ENCODE measurements around the gene HCFC1. TPM values are rescaled to one million over a fixed set of nuclear protein-coding genes. Genes with fewer than 3 reads are reported as not detected.

The HCFC1 gene
- total RNA-seq, 1 donor from 2014 or later: 25.4 TPM

GRCh38 chrX:153932220-153932915 is 39.2 kb downstream of the HCFC1 start:
- ATAC-seq (no peak), DNase-seq (ENCODE audit: missing footprints) (no peak)
- intact Hi-C loops (cut with DNase I): no loop called here

GRCh38 chrX:153931748-153932147 is 39.9 kb downstream of the HCFC1 start:
- ATAC-seq (no peak), DNase-seq (ENCODE audit: missing footprints) (no peak)
- intact Hi-C loops (cut with DNase I): no loop called here

- DNase-seq (ENCODE audit: missing footprints) (no peak), ATAC-seq (no peak)
- intact Hi-C loops (cut with DNase I): no loop called here
Measured at GRCh38 chrX:153931151-153931550, 40.5 kb downstream of the HCFC1 start.

GRCh38 chrX:153930011-153930910 is 41.4 kb downstream of the HCFC1 start:
- intact Hi-C loops (cut with DNase I): no loop called here
- no peak for DNase-seq (ENCODE audit: missing footprints)
- no peak for ATAC-seq

GRCh38 chrX:153929576-153929975 is 42.0 kb downstream of the HCFC1 start:
- DNase-seq (ENCODE audit: missing footprints) (no peak), ATAC-seq (no peak)
- intact Hi-C loops (cut with DNase I): no loop called here

- ATAC-seq (no peak), DNase-seq (ENCODE audit: missing footprints) (no peak)
- intact Hi-C loops (cut with DNase I): loop anchor here (1.0 kb wide), 1 partner anchor 135 kb away; the partner anchor contains the start of genes IDH3G and SSR4
Measured at GRCh38 chrX:153928846-153929245, 42.8 kb downstream of the HCFC1 start.

GRCh38 chrX:153927922-153928760 is 43.5 kb downstream of the HCFC1 start:
- peak; percentile 97 for DNase-seq (ENCODE audit: missing footprints)
- intact Hi-C loops (cut with DNase I): loop anchor here (1.0 kb wide), 1 partner anchor 134 kb away; the partner anchor contains the start of genes IDH3G and SSR4
- ATAC-seq: peak; percentile 96

- intact Hi-C loops (cut with DNase I): no loop called here
- no peak for ATAC-seq
Measured at GRCh38 chrX:153927672-153927921, 44.0 kb downstream of the HCFC1 start.

GRCh38 chrX:153926858-153927671 is 44.6 kb downstream of the HCFC1 start:
- ATAC-seq: no peak
- intact Hi-C loops (cut with DNase I): no loop called here
- peak; percentile 81 for DNase-seq (ENCODE audit: missing footprints)

More at GRCh38 chrX:153927672-153927921, 44.0 kb downstream of the HCFC1 start:
- DNase-seq (ENCODE audit: missing footprints): no peak

- intact Hi-C loops (cut with DNase I): no loop called here
Measured at GRCh38 chrX:153926552-153926857, 45.1 kb downstream of the HCFC1 start.

GRCh38 chrX:153925739-153926551 is 45.7 kb downstream of the HCFC1 start, which contains the start of gene ARHGAP4:
Gene ARHGAP4, minus strand, starts transcription at chrX:153926264. Its CDS starts 62 bp downstream, at chrX:153926202.
- intact Hi-C loops (cut with DNase I): no loop called here
- no peak for DNase-seq (ENCODE audit: missing footprints)
- no peak for ATAC-seq

More at GRCh38 chrX:153926552-153926857, 45.1 kb downstream of the HCFC1 start:
- no peak for DNase-seq (ENCODE audit: missing footprints)
- peak; percentile 6 for ATAC-seq

GRCh38 chrX:153925387-153925738 is 46.3 kb downstream of the HCFC1 start:
- DNase-seq (ENCODE audit: missing footprints): no peak
- no peak for ATAC-seq
- intact Hi-C loops (cut with DNase I): no loop called here

GRCh38 chrX:153924149-153924861 is 47.3 kb downstream of the HCFC1 start:
- intact Hi-C loops (cut with DNase I): no loop called here
- no peak for ATAC-seq
- no peak for DNase-seq (ENCODE audit: missing footprints)

- intact Hi-C loops (cut with DNase I): no loop called here
- DNase-seq (ENCODE audit: missing footprints): peak; percentile 89
- peak; percentile 50 for ATAC-seq
Measured at GRCh38 chrX:153922932-153923857, 48.4 kb downstream of the HCFC1 start.

GRCh38 chrX:153921511-153922446 is 49.8 kb downstream of the HCFC1 start:
- intact Hi-C loops (cut with DNase I): no loop called here
- ATAC-seq (no peak), DNase-seq (ENCODE audit: missing footprints) (no peak)

Measured in Right ventricle myocardium inferior (tissue), 1 donor.